Peyer's patch (tissue), 4 donors: Measurements from ENCODE around the gene ANKRD30A.
"Not testable (repeated sequence)": the region's sequence is repeated elsewhere in the genome, so short reads cannot be mapped to it uniquely, and the experiment has no call there.

Experiments used
- POLR2A ChIP-seq, 2 donors: fragments of 450-650 bp; IDR thresholded peaks; one replicate each; pipeline ENCODE4 v1.5.1; 2017; ENCODE audit warnings: antibody characterized with exemption in 2 of 2, mild to moderate bottlenecking in 2 of 2, moderate library complexity in 2 of 2
- TF ChIP-seq, protein P1 (sequence below), 6 experiments: fragments of 450-650 bp in 4 of 6; fragments of 200-600 bp in 2 of 6; sonication (generic) in 1 of 6; IDR thresholded peaks; one replicate each; pipeline ENCODE4 v1.5.1; 2017 to 2019; ENCODE audit warnings: antibody characterized with exemption in 6 of 6, mild to moderate bottlenecking in 3 of 6, moderate library complexity in 1 of 6

DNA sequence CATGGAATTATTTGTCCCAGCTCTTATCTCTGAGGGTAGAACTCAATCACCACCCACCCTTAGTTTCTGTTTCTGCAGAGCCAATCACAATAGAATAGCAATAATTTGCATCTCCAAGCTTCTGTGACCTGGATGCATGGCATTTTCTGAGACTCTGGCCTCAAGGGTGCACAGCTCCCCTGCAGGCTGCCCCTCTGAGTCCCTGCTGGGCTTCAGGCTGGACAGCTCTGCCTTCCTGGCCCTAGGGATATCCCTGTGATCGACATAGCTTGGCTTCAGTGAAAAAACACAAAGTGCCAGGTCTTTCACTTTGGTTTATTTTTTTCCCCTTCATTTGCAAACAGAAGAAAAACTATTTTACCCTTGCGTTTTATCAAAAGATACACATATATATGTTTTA is 275.4 kb downstream of the ANKRD30A start:
- not testable (repeated sequence) for TF ChIP-seq POLR2A (IDR thresholded peaks at IDR 0.05)
- TF ChIP-seq, protein P1, sequence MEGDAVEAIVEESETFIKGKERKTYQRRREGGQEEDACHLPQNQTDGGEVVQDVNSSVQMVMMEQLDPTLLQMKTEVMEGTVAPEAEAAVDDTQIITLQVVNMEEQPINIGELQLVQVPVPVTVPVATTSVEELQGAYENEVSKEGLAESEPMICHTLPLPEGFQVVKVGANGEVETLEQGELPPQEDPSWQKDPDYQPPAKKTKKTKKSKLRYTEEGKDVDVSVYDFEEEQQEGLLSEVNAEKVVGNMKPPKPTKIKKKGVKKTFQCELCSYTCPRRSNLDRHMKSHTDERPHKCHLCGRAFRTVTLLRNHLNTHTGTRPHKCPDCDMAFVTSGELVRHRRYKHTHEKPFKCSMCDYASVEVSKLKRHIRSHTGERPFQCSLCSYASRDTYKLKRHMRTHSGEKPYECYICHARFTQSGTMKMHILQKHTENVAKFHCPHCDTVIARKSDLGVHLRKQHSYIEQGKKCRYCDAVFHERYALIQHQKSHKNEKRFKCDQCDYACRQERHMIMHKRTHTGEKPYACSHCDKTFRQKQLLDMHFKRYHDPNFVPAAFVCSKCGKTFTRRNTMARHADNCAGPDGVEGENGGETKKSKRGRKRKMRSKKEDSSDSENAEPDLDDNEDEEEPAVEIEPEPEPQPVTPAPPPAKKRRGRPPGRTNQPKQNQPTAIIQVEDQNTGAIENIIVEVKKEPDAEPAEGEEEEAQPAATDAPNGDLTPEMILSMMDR (IDR thresholded peaks at IDR 0.05) = not testable (repeated sequence)
